Measurements from ENCODE around the gene ARF6. TPM values are rescaled to one million over a fixed set of nuclear protein-coding genes. Genes with fewer than 3 reads are reported as not detected.
"Not testable (repeated sequence)": the region's sequence is repeated elsewhere in the genome, so short reads cannot be mapped to it uniquely, and the experiment has no call there.

The ARF6 gene
- polyA plus RNA-seq, 5 donors = 48.0 to 61.5 (median 51.5) TPM

GRCh38 chr14:49873548-49873947, 19.3 kb upstream of the ARF6 start:
- DNase-seq = not testable (repeated sequence)

- DNase-seq = no peak
These were observed 17.2 kb upstream of the ARF6 start for GRCh38 chr14:49875640-49876198.

DNA sequence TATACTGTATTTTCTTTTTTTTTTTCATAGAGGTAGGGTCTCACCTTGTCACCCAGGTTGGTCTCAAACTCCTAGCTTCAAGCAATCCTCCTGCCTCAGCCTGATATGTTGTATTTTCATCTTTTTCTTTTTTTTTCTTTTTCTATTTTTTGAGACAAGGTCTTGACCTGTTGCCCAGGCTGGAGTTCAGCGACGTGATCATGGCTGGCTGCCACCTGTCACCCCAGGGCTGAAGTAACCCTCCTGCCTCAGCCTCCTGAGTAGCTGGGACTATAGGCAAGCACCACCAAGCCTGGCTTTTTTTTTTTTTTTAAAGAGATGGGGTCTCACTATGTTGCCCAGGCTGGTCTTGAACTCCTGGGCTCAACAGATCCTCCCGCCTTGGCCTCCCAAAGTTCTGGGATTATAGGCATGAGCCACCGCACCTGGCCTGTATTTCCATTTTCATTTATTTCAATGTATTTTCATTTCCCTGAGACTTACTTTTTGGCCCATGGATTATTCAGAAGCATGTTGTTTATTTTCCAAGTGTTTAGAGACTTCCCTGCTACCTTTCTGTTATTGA, 16.2 kb upstream of the ARF6 start:
- no peak for DNase-seq

DNA sequence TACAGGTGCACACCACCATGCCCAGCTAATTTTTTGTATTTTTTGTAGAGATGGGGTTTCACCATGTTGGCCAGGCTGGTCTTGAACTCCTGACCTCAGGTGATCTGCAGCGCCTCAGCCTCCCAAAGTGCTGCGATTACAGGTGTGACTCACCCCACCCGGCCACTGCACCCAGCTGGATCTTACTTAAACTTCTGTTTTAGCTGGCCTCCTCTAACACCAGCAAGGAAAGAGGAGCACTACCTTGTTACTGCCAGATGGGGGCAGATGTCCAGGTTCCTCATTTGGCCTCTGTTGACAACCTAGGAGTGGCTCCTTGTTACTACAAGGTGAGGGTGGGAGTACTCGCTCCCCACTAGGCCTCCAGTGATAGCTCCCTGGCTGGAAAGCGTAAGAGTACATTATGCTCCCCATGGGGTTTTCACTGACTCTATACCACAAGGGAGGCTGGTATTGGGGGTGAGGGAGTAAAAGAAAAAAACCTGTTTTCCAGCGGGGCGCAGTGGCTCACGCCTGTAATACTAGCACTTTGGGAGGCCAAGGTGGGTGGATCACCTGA, 13.2 kb upstream of the ARF6 start:
- DNase-seq = no peak

DNA sequence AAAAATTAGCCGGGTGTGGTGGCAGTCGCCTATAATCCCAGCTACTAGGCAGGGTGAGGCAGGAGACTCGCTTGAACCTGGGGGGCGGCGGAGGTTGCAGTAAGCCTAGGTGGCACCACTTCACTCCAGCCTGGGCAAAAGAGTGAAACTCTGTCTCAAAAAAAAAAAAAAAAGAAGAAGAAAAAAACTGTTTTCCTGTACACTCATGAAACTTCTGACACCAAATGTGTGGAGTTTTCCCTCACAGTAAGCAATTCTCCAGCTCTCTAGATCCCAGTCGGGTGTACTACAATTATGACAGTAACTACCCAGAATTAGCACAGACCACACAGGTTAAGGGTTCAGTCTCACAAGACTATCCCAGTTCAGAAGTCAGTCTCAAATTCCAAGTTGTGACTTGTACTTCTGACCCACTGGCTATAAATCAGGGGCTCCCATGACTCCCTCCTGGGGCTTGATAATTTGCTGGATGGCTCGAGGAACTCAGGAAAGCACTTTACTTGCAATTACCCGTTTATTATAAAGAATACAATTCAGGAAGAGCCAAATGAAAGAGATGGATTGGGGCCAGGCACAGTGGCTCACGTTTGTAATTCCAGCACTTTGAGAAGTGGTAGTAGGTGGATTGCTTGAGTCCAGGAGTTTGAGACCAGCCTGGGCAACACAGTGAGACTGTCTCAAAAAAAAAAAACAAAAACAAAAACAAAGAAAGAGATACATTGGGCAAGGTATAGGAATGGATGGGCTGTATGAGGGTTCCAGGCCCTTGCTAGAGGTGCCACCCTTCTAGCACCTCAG, 12.4 kb upstream of the ARF6 start:
- no peak for DNase-seq

DNA sequence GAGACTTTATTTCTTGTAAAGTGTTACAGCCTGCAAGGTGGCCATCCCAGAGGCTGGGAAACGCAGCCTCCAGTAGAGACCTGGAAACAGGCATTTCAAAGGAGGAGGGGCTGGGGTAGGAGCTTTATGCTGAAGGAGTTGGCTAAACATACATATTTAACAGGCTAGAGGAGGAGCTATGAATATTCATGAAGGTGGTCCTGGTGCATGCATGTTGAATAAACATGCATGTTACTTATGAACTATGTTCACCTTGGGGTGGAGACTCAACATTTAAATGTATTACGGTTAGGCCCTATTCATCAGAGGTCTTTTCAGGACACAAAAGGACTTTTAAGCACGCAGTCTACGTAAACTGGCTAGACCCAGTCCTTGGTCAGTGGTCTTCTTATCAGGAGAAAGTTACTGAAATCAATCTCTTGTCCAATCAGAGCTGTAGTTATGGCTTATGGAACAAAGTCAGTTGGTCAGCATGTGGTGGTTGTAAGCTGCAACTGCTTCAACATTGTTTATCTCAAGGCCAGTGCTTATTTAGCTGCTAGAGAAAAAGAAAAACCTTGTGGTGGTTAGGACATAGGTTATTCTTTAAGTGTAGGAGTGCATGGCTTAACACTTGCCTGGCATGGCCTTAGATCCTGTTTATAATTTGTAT, 11.4 kb upstream of the ARF6 start:
- no peak for DNase-seq

- no peak for DNase-seq
These were observed 9.8 kb upstream of the ARF6 start for GRCh38 chr14:49882826-49883694.

- no peak for DNase-seq
These were observed 6.4 kb upstream of the ARF6 start for GRCh38 chr14:49886523-49886922.

GRCh38 chr14:49888293-49888692, 4.6 kb upstream of the ARF6 start:
- DNase-seq = no peak

- DNase-seq = no peak
These were observed 614 bp upstream of the ARF6 start for GRCh38 chr14:49892301-49892635.

- no peak for DNase-seq
These were observed 679 bp downstream of the ARF6 start for GRCh38 chr14:49893309-49894213.

DNA sequence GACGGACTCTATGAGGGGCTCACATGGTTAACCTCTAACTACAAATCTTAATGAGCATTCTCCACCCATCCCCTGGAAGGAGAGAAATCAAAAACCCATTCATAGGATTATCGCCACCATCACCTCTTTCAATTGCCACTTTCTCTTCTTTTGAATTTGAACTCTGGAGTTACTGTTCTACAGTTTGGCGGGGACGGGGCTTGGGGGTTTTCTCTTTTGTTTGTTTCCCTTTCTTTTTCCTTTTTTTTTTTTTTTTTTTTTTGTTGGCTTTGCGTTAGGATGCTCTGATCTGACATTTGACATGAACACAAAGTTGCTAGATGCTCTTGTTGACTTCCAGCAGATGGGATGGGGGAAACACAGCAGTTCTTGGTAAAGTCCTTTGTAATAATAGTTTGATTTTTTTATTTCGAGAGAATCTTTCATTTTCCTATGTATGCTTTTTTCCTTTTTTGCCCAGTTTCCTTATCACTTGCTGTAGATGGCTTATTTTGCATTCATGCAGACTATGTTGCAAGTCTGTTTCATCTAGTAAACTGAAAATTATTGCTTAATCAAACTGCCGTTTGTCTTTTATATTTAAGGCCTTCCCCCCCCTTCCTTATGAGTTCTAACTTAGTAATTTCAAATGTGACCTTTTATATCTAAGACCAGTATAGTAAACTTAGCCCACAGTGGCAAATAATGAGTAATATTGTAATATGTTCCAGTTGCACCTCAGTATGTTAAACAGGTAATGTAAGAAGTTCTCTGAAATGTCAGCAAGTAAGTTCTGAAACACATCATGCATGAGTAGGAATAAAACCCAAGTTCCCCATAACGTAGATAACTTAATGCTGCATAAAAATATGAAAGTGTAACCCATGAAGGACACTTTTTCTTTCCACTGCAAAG, 1.6 kb downstream of the ARF6 start:
- DNase-seq = not testable (repeated sequence)

GRCh38 chr14:49895480-49895879, 2.6 kb downstream of the ARF6 start:
- DNase-seq = no peak

DNA sequence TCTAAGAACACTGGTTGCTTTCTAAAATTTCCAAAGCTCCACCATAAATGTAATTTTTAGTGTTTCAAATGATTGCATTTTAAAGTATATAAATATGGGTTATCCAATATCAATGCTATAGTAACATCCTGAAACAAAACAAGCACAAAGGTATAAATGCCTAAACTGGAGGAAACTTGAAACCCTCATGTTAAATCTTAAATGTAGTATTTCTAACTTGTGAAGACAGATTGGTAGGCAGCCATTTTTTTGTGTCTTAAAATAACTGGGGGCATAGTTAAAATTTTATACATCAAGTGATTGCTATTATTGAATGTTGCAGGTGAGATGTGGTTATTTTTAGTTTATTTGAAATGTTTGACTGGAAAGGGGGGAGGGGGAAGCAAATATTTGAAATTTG, 3.4 kb downstream of the ARF6 start:
- not testable (repeated sequence) for DNase-seq

- DNase-seq = no peak
These were observed 4.1 kb downstream of the ARF6 start for GRCh38 chr14:49896966-49897365.

- DNase-seq = no peak
These were observed 4.5 kb downstream of the ARF6 start for GRCh38 chr14:49897414-49897813.

GRCh38 chr14:49897965-49898364, 5.1 kb downstream of the ARF6 start:
- no peak for DNase-seq

- no peak for DNase-seq
These were observed 5.6 kb downstream of the ARF6 start for GRCh38 chr14:49898485-49898884.

DNA sequence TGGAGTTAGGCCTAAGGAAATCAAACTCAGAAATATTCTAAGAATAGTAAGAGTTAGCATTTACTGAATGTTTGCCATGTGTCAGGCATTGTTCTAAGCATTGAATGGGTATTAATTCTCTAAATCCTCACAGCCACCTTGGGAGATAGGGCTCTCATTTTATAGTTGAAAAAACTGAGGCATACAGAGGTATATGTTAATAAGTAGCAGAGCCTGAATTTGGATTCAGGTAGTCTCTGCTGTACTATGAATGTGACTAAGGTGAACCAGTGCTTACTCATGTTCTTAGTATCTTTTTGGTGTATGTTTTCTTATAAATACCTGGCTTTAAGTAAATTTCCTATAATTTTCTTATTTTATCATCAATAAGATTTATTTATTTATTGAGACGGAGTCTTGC, 8.1 kb downstream of the ARF6 start:
- DNase-seq = no peak

All from right lung (tissue), 5 donors.